Neural crest cell (in vitro differentiated cells): ENCODE results near the gene ZDHHC1. TPM values are rescaled to one million over a fixed set of nuclear protein-coding genes. Genes with fewer than 3 reads are reported as not detected.

Source experiments
- DNase-seq: peaks from one replicate; pipeline ENCODE4 v3.0.0; 2021; ENCODE audit warnings: low read depth, mixed read lengths, low spot score
- H3K27ac Mint-ChIP-seq: one replicate; pipeline ENCODE4 v1.8.0; 2021; ENCODE audit warnings: mild to moderate bottlenecking, mixed read lengths; ENCODE audit not compliant: unreplicated experiment
- H3K27me3 Mint-ChIP-seq: 2 replicates; pipeline ENCODE4 v1.8.0; 2021; ENCODE audit warnings: low read depth, mild to moderate bottlenecking, mixed read lengths
- H3K36me3 Mint-ChIP-seq: 2 replicates; pipeline ENCODE4 v1.8.0; 2021; ENCODE audit warnings: low read depth, mild to moderate bottlenecking, mixed read lengths
- H3K4me1 Mint-ChIP-seq: 2 replicates; pipeline ENCODE4 v1.8.0; 2021; ENCODE audit warnings: mixed read lengths
- H3K4me3 Mint-ChIP-seq: one replicate; pipeline ENCODE4 v1.8.0; 2021; ENCODE audit warnings: mild to moderate bottlenecking, mixed read lengths
- H3K9me3 Mint-ChIP-seq: 2 replicates; pipeline ENCODE4 v1.8.0; 2021; ENCODE audit warnings: mixed read lengths
- CTCF ChIP-seq: fragments of 200-600 bp; sonication (generic); conservative IDR thresholded peaks from 2 replicates; pipeline ENCODE4 v1.5.0; 2021; ENCODE audit warnings: antibody characterized with exemption, mild to moderate bottlenecking
- total RNA-seq: library from RNA; stranded (reverse); gene quantifications from 2 replicates; pipeline ENCODE4 v1.2.1, GENCODE V29; 2021

ZDHHC1 gene
- total RNA-seq, 1 donor from 2014 or later: 10.2 TPM

GRCh38 chr16:67438824-67439393 lies 22.6 kb upstream of the ZDHHC1 start:
- peaks cover 3% of the 10 kb centered on the region for H3K27me3 Mint-ChIP-seq
- no peaks in the 10 kb centered on the region for H3K4me1 Mint-ChIP-seq
- H3K27ac Mint-ChIP-seq: no peak overlapping the region
- H3K9me3 Mint-ChIP-seq: no peaks in the 10 kb centered on the region
- DNase-seq: no peak
- H3K4me3 Mint-ChIP-seq: no peak overlapping the region
- H3K36me3 Mint-ChIP-seq: no peaks in the 10 kb centered on the region
- TF ChIP-seq CTCF: no peak

- Mint-ChIP-seq H3K4me3 (no peak overlapping the region), H3K27me3 (peaks cover 6% of the 10 kb centered on the region), H3K27ac (peak overlapping the region; percentile 24), H3K4me1 (peaks cover 2% of the 10 kb centered on the region), H3K9me3 (no peaks in the 10 kb centered on the region), H3K36me3 (no peaks in the 10 kb centered on the region)
- TF ChIP-seq CTCF: no peak
- no peak for DNase-seq
Observed at GRCh38 chr16:67438098-67438791, 22.0 kb upstream of the ZDHHC1 start.

- no peak overlapping the region for H3K4me3 Mint-ChIP-seq
Observed at GRCh38 chr16:67437513-67437912, 21.2 kb upstream of the ZDHHC1 start.

GRCh38 chr16:67436640-67437193 lies 20.4 kb upstream of the ZDHHC1 start:
- DNase-seq: no peak
- Mint-ChIP-seq H3K36me3 (no peaks in the 10 kb centered on the region), H3K4me1 (peaks cover 15% of the 10 kb centered on the region), H3K27ac (no peak overlapping the region), H3K9me3 (no peaks in the 10 kb centered on the region), H3K27me3 (peaks cover 15% of the 10 kb centered on the region), H3K4me3 (no peak overlapping the region)
- no peak for TF ChIP-seq CTCF

More at GRCh38 chr16:67437513-67437912, 21.2 kb upstream of the ZDHHC1 start:
- no peaks in the 10 kb centered on the region for H3K36me3 Mint-ChIP-seq
- peaks cover 8% of the 10 kb centered on the region for H3K4me1 Mint-ChIP-seq
- H3K9me3 Mint-ChIP-seq: no peaks in the 10 kb centered on the region
- no peak for TF ChIP-seq CTCF
- no peak overlapping the region for H3K27ac Mint-ChIP-seq
- H3K27me3 Mint-ChIP-seq: peaks cover 9% of the 10 kb centered on the region
- no peak for DNase-seq

- no peak for DNase-seq
- TF ChIP-seq CTCF: no peak
- no peaks in the 10 kb centered on the region for H3K36me3 Mint-ChIP-seq
- H3K4me1 Mint-ChIP-seq: peaks cover 18% of the 10 kb centered on the region
- no peak overlapping the region for H3K4me3 Mint-ChIP-seq
- no peaks in the 10 kb centered on the region for H3K9me3 Mint-ChIP-seq
- no peak overlapping the region for H3K27ac Mint-ChIP-seq
- peaks cover 19% of the 10 kb centered on the region for H3K27me3 Mint-ChIP-seq
Observed at GRCh38 chr16:67435758-67436164, 19.5 kb upstream of the ZDHHC1 start.
